HepG2 (cell line): ENCODE measurements around the gene ABCA8. TPM values are rescaled to one million over a fixed set of nuclear protein-coding genes. Genes with fewer than 3 reads are reported as not detected.

Experiments
- ATAC-seq: fragments of 200-7000 bp; cut with Tn5 transposase; 3 replicates; pipeline ENCODE4 v1.9.1; 2020; ENCODE audit warnings: mild to moderate bottlenecking, moderate library complexity
- BruUV-seq: library from RNA; stranded (reverse); fragments of 400-500 nt; replicated peaks from 2 replicates; lab custom pipeline; 2021; lab: Mats Ljungman, UMichigan
- CTCF ChIA-PET: fragments of 300-600 bp; formaldehyde crosslinking; extraction: SDS; loops from one replicate; lab custom pipeline; 2021; ENCODE audit warnings: low total read pairs, inconsistent platforms, low intra/inter-chr PET ratio; lab: Yijun Ruan, JAX
- POLR2A ChIA-PET: fragments of 350-600 bp; sonication (Branson Sonifier 250); formaldehyde crosslinking; loops from one replicate; lab custom pipeline; 2020; ENCODE audit warnings: antibody characterized with exemption, inconsistent platforms; lab: Yijun Ruan, JAX
- DNase-seq: peaks from one replicate; pipeline ENCODE4 v3.0.0-alpha.2; 2015; ENCODE audit warnings: low spot score
- FAIRE-seq: peaks from 3 replicates; lab custom pipeline; 2011; peaks lifted over from hg19 to GRCh38; lab: Jason Lieb, UNC
- H2AFZ ChIP-seq: one replicate; pipeline ENCODE4 v1.6.1; 2011; ENCODE audit warnings: low read length, inconsistent platforms
- H3K27ac ChIP-seq: fragments of 300-600 bp; 3 replicates; pipeline ENCODE4 v1.8.0; 2011; ENCODE audit warnings: mixed run types, mild to moderate bottlenecking, mixed read lengths, low read length, inconsistent platforms; ENCODE audit not compliant: insufficient read depth; ENCODE audit errors: extremely low read length
- H3K27me3 ChIP-seq, 2 experiments: fragments of 200-600 bp in 1 of 2; 2 replicates in 1 of 2; 3 replicates in 1 of 2; pipeline versions ENCODE4 v1.6.0 to v1.8.0; 2011; ENCODE audit warnings: low read length in 2 of 2, mild to moderate bottlenecking in 2 of 2, moderate library complexity in 2 of 2, inconsistent platforms in 1 of 2; ENCODE audit not compliant: insufficient read depth in 2 of 2, control insufficient read depth in 1 of 2
- H3K36me3 ChIP-seq, 2 experiments: fragments of 200-600 bp in 1 of 2; replicated peaks in 1 of 2; 2 replicates in 1 of 2; 3 replicates in 1 of 2; pipeline versions ENCODE4 v1.5.1 to v1.8.0; 2011; ENCODE audit warnings: low read length in 2 of 2, inconsistent platforms in 1 of 2; ENCODE audit not compliant: insufficient read depth in 2 of 2, control insufficient read depth in 1 of 2
- H3K4me1 ChIP-seq: 2 replicates; pipeline ENCODE4 v1.5.1; 2012; ENCODE audit warnings: low read length, inconsistent platforms; ENCODE audit not compliant: insufficient read depth
- H3K4me2 ChIP-seq: 2 replicates; pipeline ENCODE4 v1.6.0; 2011; ENCODE audit warnings: low read depth, low read length, inconsistent platforms
- H3K4me3 ChIP-seq, 3 experiments: fragments of 200-600 bp in 1 of 3; sonication (generic), shearing (Covaris generic) in 1 of 3; replicated peaks in 1 of 3; 2 replicates each; pipeline ENCODE4 v1.5.1; 2011 to 2016; ENCODE audit warnings: low read length in 3 of 3, inconsistent platforms in 2 of 3, low read depth in 2 of 3, mild to moderate bottlenecking in 2 of 3, control low read depth in 1 of 3, mixed read lengths in 1 of 3; ENCODE audit not compliant: insufficient read depth in 1 of 3
- H3K79me2 ChIP-seq: one replicate; pipeline ENCODE4 v1.6.1; 2011; ENCODE audit warnings: low read length, inconsistent platforms; ENCODE audit not compliant: insufficient read depth
- H3K9ac ChIP-seq: 2 replicates; pipeline ENCODE4 v1.6.0; 2011; ENCODE audit warnings: mild to moderate bottlenecking, low read depth, low read length, inconsistent platforms; ENCODE audit not compliant: insufficient read depth
- H3K9me3 ChIP-seq: 2 replicates; pipeline ENCODE4 v1.5.1; 2012; ENCODE audit warnings: mild to moderate bottlenecking, low read length
- H4K20me1 ChIP-seq: 2 replicates; pipeline ENCODE4 v1.6.0; 2011; ENCODE audit warnings: inconsistent platforms, mild to moderate bottlenecking, low read length, moderate library complexity; ENCODE audit not compliant: insufficient read depth
- ARHGAP35 ChIP-seq: sonication (generic); formaldehyde crosslinking; IDR thresholded peaks from 2 replicates; pipeline ENCODE4 v1.9.0; 2022; ENCODE audit warnings: mild to moderate bottlenecking, inconsistent platforms, moderate library complexity, missing genetic modification reagents, borderline replicate concordance
- HBP1 ChIP-seq: IDR thresholded peaks from 2 replicates; pipeline ENCODE4 v1.6.1; 2016; ENCODE audit warnings: low read depth, control low read depth
- MXD3 ChIP-seq: IDR thresholded peaks from 2 replicates; pipeline ENCODE4 v1.6.1; 2016; ENCODE audit warnings: mild to moderate bottlenecking, missing biosample characterization, missing genetic modification reagents
- ZNF740 ChIP-seq: sonication (generic); formaldehyde crosslinking; IDR thresholded peaks from 2 replicates; pipeline ENCODE4 v1.4.0; 2020; ENCODE audit warnings: missing genetic modification reagents
- WGBS: methylation state at CpG from one replicate; pipeline ENCODE4 v1.1.6; 2017; ENCODE audit warnings: low lambda C conversion rate; 5-methylcytosine and 5-hydroxymethylcytosine counted together
- in situ Hi-C: cut with HindIII; loops from 2 replicates; pipeline ENCODE4 v1.10.0; 2017; ENCODE audit warnings: low pct_unique_long_range_greater_than_20kb; ENCODE audit not compliant: extremely low pct_ligation_motif_present
- intact Hi-C: fragments of 100-400 bp; cut with micrococcal nuclease; formaldehyde crosslinking; loops from one replicate; pipeline ENCODE4 v1.10.0; 2022; ENCODE audit not compliant: unreplicated experiment
- polyA plus RNA-seq, 8 experiments: library from polyadenylated mRNA; depleted of rRNA in 3 of 8; stranded (reverse) in 7 of 8; unstranded in 1 of 8; fragments of >200 nt; fragmentation: Illumina TruSeq in 4 of 8; extraction: Trizol in 4 of 8; gene quantifications; 2 replicates each; pipeline versions ENCODE4 v1.2.1 to v1.2.3, GENCODE V29; 2011 to 2016; ENCODE audit warnings: low read depth in 4 of 8, missing spikeins in 1 of 8, mixed read lengths in 1 of 8; ENCODE audit not compliant: insufficient read depth in 1 of 8
- total RNA-seq, 5 experiments: library from RNA; depleted of rRNA; stranded (reverse); fragments of >200 nt; fragmentation: Illumina TruSeq; extraction: Trizol; gene quantifications; 2 replicates each; pipeline ENCODE4 v1.2.3, GENCODE V29; 2016; ENCODE audit warnings: low read depth in 1 of 5
- TF ChIP-seq, protein P1 (sequence below): IDR thresholded peaks from 2 replicates; pipeline ENCODE4 v1.6.1; 2016

The ABCA8 gene
- total and polyA plus RNA-seq, 2 of the 13 experiments (the other 11 are each of a cell fraction or from before 2014, with no cell fraction given) = 0.05 to 0.18 TPM

DNA sequence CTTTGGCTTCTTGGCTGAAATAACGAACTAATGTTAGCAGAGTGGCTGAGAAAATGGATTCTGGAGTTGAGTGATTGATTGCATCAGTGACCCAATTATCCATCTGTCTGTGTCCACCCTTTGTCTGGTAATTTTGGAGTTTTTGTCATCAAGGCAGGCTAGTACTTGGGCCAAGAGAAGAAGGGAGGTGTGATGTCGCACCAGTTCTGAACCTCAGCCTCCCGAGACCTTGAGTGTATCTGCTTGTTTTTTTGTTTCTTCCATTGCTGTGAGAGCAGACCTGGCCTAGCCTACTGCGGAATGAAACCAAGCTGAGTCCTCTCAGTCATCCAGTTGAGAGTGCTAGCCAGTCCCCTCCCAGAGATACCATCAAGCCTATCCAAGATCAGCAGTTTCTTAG, 4.5 kb downstream of the ABCA8 start:
- ChIA-PET POLR2A (no interaction called here), CTCF (no interaction called here)
- TF ChIP-seq MXD3 (CRISPR knock-in tag) (no peak), ZNF740 (CRISPR knock-in tag) (no peak), ARHGAP35 (CRISPR knock-in tag) (no peak), HBP1 (CRISPR knock-in tag) (no peak)
- TF ChIP-seq, protein P1, sequence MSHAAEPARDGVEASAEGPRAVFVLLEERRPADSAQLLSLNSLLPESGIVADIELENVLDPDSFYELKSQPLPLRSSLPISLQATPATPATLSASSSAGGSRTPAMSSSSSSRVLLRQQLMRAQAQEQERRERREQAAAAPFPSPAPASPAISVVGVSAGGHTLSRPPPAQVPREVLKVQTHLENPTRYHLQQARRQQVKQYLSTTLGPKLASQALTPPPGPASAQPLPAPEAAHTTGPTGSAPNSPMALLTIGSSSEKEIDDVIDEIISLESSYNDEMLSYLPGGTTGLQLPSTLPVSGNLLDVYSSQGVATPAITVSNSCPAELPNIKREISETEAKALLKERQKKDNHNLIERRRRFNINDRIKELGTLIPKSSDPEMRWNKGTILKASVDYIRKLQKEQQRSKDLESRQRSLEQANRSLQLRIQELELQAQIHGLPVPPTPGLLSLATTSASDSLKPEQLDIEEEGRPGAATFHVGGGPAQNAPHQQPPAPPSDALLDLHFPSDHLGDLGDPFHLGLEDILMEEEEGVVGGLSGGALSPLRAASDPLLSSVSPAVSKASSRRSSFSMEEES (CRISPR knock-in tag) = no peak
- no peaks in the 10 kb centered on the region for H3K27me3 ChIP-seq
- no peaks in the 10 kb centered on the region for H3K36me3 ChIP-seq
- intact Hi-C loops (no loop called here), in situ Hi-C loops (no loop called here)
- no peak for ATAC-seq
- H3K4me3 ChIP-seq = no peak overlapping the region
- BruUV-seq = no TSS peak
- H3K4me2 ChIP-seq = no peak overlapping the region
- no peaks in the 10 kb centered on the region for H3K9me3 ChIP-seq
- DNase-seq = no peak
- 59% methylated on average over 4 of the region's 4 CpGs for WGBS
- no peak overlapping the region for H3K9ac ChIP-seq
- H3K4me1 ChIP-seq = peaks cover 9% of the 10 kb centered on the region; the same call in 1 of the 2 replicates
- no peak overlapping the region for H2AFZ ChIP-seq
- no peak overlapping the region for H3K27ac ChIP-seq
- FAIRE-seq = no peak
- H3K79me2 ChIP-seq = no peaks in the 10 kb centered on the region
- no peaks in the 10 kb centered on the region for H4K20me1 ChIP-seq
